Stimulated activated CD4-positive, alpha-beta T cell treated with anti-CD3 and anti-CD28 coated beads, Interleukin-4, amount 100 ng/mL, for 1 hour (primary cell): Measurements from ENCODE around the gene EPHB1.

ENCODE experiments used
- DNase-seq: peaks from one replicate; pipeline ENCODE4 v3.0.0-alpha.2; 2020

The EPHB1 gene

GRCh38 chr3:134852132-134852531 is 57.1 kb downstream of the EPHB1 start:
- DNase-seq, result no peak

- no peak for DNase-seq
These were observed 57.9 kb downstream of the EPHB1 start for GRCh38 chr3:134852893-134853351.

- DNase-seq, result no peak
These were observed 59.2 kb downstream of the EPHB1 start for GRCh38 chr3:134854254-134854653.

GRCh38 chr3:134857356-134857755 is 62.3 kb downstream of the EPHB1 start:
- DNase-seq, result no peak

DNA sequence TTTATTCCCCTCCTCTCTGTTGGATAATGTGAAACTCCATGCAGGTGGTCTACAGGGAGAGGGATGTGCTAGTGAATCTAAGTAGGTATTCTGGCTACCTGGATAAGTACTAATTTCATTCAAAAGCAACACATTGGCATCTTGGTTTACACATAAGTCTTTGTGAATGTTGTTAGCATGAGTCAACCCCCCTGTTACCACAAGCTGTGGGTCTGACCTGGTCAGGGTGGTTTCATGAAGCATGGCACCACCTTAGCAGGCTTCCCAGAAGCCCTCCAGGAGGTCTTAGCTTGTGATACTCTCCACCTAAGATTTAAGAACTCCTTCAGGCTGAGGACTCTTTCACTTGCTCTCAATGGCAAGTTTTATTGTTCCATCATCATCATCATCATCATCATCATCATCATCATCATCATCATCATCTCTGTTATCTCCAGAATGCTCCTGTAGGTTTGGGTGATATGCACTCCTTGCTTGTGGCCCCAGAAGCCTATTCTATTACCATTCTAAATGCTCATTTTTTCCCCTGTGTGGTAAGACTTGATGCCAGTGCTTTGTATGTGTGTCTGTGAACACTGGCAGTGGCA is 62.8 kb downstream of the EPHB1 start:
- no peak for DNase-seq

- no peak for DNase-seq
These were observed 63.5 kb downstream of the EPHB1 start for GRCh38 chr3:134858441-134859035.

GRCh38 chr3:134859341-134859740 is 64.3 kb downstream of the EPHB1 start:
- DNase-seq, result no peak

- DNase-seq, result no peak
These were observed 65.1 kb downstream of the EPHB1 start for GRCh38 chr3:134860141-134860540.

GRCh38 chr3:134863915-134864314 is 68.9 kb downstream of the EPHB1 start:
- no peak for DNase-seq

DNA sequence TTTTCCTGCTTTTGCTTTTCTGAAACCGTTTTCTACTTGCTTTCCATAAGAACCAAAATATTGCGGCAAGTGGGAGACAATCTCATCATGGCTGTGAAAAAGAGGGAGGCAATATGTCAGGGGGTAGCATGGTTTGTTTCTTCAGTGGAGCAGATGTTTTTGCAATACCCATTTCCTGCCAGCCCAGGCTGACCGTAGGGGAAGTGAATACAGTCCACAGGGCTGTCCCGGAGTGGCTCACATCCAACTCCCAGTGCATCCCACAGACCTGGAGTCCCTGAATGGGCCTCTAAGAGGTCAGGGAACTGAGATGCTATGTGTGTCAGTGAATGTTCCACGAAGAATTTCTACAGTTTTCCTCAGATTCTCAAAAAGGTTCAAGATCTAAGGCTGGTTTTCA is 69.6 kb downstream of the EPHB1 start:
- DNase-seq, result no peak

DNA sequence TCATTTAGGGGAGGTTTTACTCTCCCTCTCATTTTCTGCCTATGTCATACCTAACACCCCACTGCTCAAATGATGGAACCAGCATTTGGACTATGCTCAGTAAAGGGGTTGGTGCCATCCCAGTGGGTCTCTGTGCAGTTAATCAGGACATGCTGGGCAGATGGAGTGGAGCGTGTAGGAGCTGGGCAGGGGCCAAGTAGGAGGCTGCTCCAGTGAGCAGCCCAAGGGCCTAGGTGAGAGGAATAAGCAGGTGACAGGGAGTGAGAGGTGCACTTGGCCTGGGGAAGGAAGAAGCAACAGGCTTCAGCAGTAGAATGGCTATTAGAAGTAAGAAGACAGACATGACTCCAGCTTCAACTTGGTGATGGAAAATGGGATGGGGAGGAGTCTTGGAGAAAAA is 72.2 kb downstream of the EPHB1 start:
- no peak for DNase-seq

GRCh38 chr3:134869153-134869726 is 74.2 kb downstream of the EPHB1 start:
- no peak for DNase-seq

- DNase-seq, result no peak
These were observed 76.8 kb downstream of the EPHB1 start for GRCh38 chr3:134871818-134872217.

DNA sequence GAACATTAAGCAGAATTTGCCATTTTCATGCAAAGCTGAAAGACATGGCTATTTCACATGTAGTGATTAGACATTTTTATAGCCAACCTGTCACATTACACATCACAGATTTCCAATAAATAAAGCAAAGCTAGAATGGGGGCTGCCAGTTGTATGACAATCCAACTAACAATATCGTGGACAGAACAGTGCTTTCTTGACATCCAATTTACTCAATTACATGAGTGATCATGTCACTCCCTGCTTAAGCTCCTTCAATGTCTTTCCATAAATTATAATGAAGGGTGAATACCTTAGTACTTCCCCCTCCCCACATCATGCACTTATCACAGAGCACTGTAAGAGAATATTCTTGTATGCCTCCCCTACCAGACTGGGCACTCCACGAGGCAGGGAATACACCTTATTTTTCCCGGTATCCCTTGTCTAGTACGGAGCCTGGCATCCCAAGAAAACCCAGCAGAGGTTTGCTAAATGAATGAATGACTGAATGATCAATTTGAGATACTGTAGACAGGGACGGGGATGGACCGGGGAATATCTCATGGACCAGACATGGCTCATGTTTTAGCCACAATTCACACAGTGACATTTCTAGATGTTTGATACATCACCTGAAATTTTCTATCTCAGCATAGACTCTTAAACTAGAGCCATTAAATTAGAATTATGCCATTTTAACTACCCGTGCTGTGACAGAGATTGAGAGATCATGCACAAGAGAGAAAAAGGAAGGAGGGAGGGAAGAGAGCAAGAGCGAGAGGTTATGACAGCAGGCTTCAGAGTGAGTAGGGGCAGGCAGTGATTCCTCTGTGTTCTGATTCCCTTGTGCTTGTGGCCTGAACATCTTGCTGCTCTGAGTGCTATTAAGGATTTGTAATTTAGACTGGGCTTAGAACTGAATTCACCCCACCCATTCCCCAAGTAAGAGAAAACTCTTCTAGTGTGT is 77.7 kb downstream of the EPHB1 start:
- DNase-seq, result no peak

DNA sequence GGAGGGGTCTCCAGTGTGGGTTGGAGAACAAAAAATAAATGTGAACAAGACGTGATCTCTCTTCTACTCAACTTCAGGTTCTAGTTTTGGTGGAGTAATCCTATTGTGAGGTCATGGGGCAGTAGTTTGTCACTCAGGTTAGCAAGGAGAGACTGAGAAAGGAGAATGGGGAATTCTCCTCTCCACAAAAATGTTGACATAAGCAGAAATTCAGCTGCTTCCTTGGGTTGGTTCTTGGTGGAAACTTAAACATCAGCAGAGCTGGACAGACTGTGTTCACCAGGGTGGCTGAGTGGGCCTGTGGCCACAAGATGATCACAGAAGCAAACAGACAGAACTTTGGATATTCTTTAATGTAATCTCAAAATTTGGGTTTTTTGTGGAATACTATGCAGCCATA is 78.7 kb downstream of the EPHB1 start:
- no peak for DNase-seq

- DNase-seq, result no peak
These were observed 79.8 kb downstream of the EPHB1 start for GRCh38 chr3:134874737-134875413.

- no peak for DNase-seq
These were observed 81.8 kb downstream of the EPHB1 start for GRCh38 chr3:134876836-134877235.

- DNase-seq, result no peak
These were observed 82.7 kb downstream of the EPHB1 start for GRCh38 chr3:134877788-134878187.

DNA sequence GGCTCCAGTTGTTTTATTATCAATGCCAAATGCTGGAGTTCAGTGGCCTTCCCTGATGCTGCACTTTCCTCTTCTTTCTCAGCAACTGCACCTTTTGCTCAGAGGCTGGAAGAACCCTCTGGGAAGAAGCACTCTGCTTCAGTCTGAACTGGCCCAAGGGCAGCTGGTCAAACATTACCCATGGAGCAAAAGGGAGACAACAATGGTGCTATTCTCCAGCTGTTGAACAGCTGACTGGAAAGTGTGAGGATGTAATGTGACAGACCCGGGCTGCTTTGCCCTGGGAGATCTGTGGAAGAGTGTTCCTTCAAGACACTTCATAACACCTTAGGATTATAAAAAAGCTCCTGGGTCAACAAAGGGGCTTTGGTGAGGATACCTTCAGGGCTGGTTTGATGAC is 84.9 kb downstream of the EPHB1 start:
- no peak for DNase-seq

GRCh38 chr3:134880431-134880830 is 85.4 kb downstream of the EPHB1 start:
- no peak for DNase-seq

GRCh38 chr3:134881305-134881704 is 86.2 kb downstream of the EPHB1 start:
- no peak for DNase-seq

DNA sequence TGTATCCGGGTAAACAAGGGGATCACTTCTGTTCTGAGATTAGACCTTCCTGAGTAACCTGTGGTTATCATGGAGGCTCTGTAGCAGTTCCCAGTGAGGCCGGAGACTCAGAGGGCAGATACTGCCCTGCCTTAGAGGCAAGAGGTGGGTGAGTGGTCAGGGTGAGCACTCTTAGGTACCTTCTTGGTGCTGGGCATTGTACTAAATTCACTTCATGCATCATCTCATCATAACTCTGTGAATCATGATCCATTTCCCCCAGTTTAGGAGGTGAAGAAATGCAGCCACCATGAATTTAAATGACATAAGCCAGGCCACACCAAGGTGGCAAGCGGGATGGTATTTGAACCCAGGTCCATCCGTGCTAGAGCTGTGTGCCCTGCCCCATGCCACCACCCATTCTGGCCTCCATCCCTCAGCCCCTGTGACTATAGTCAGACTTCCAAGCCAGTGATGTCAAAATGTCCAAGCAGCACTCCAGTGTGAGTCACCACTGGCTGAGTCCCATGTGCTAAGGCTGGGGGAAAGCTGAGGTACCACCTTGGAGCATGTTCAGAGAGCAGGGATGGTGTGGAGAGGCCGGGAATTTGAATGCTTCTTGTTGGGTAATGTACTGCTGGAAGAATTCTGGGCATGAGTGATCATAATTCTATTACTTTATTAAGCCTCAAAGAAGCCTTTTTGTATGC is 88.8 kb downstream of the EPHB1 start:
- no peak for DNase-seq
